ENCODE data around the gene CTXN1.

CTXN1 gene

GRCh38 chr19:7912697-7913564 is 13.0 kb downstream of the CTXN1 start:
- FAIRE-seq, result no peak

- no peak for FAIRE-seq
These were observed 13.7 kb downstream of the CTXN1 start for GRCh38 chr19:7912144-7912696.

- FAIRE-seq, result no peak
These were observed 14.3 kb downstream of the CTXN1 start for GRCh38 chr19:7911508-7912143.

GRCh38 chr19:7910321-7911161 is 15.4 kb downstream of the CTXN1 start:
- FAIRE-seq, result no peak

GRCh38 chr19:7909471-7910067 is 16.4 kb downstream of the CTXN1 start:
- no peak for FAIRE-seq

- no peak for FAIRE-seq
These were observed 17.0 kb downstream of the CTXN1 start for GRCh38 chr19:7908742-7909461.

GRCh38 chr19:7908078-7908699 is 17.7 kb downstream of the CTXN1 start:
- no peak for FAIRE-seq

GRCh38 chr19:7907544-7907943 is 18.4 kb downstream of the CTXN1 start:
- no peak for FAIRE-seq

GRCh38 chr19:7907122-7907521 is 18.8 kb downstream of the CTXN1 start:
- no peak for FAIRE-seq

- FAIRE-seq, result no peak
These were observed 20.1 kb downstream of the CTXN1 start for GRCh38 chr19:7905859-7906258.

- FAIRE-seq, result no peak
These were observed 20.7 kb downstream of the CTXN1 start for GRCh38 chr19:7905268-7905667.

- no peak for FAIRE-seq
These were observed 21.6 kb downstream of the CTXN1 start for GRCh38 chr19:7904074-7905020.

- peak; percentile 98 for FAIRE-seq
These were observed 22.5 kb downstream of the CTXN1 start, which contains the start of gene MAP2K7 for GRCh38 chr19:7903244-7904073. MAP2K7 (plus strand) TSS chr19:7903877; CDS start chr19:7903945, 68 bp downstream.

- no peak for FAIRE-seq
These were observed 23.1 kb downstream of the CTXN1 start for GRCh38 chr19:7902796-7903243.

- no peak for FAIRE-seq
These were observed 24.6 kb downstream of the CTXN1 start for GRCh38 chr19:7901337-7901736.

- no peak for FAIRE-seq
These were observed 25.0 kb downstream of the CTXN1 start for GRCh38 chr19:7900931-7901330.

- no peak for FAIRE-seq
These were observed 25.5 kb downstream of the CTXN1 start for GRCh38 chr19:7900401-7900870.

GRCh38 chr19:7899751-7900378 is 26.1 kb downstream of the CTXN1 start:
- no peak for FAIRE-seq
